IPS-18c (cell line): ENCODE data around the gene GCM1.

ENCODE experiments used
- H3K4me3 ChIP-seq: 2 replicates; pipeline ENCODE4 v1.7.0; 2013; ENCODE audit warnings: low read depth, mild to moderate bottlenecking, low read length, moderate library complexity; ENCODE audit not compliant: insufficient read depth
- H3K9me3 ChIP-seq: one replicate; pipeline ENCODE4 v1.6.1; 2013; ENCODE audit warnings: mild to moderate bottlenecking, low read length, moderate library complexity; ENCODE audit not compliant: control insufficient read depth, insufficient read depth

The GCM1 gene, protein sequence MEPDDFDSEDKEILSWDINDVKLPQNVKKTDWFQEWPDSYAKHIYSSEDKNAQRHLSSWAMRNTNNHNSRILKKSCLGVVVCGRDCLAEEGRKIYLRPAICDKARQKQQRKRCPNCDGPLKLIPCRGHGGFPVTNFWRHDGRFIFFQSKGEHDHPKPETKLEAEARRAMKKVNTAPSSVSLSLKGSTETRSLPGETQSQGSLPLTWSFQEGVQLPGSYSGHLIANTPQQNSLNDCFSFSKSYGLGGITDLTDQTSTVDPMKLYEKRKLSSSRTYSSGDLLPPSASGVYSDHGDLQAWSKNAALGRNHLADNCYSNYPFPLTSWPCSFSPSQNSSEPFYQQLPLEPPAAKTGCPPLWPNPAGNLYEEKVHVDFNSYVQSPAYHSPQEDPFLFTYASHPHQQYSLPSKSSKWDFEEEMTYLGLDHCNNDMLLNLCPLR

DNA sequence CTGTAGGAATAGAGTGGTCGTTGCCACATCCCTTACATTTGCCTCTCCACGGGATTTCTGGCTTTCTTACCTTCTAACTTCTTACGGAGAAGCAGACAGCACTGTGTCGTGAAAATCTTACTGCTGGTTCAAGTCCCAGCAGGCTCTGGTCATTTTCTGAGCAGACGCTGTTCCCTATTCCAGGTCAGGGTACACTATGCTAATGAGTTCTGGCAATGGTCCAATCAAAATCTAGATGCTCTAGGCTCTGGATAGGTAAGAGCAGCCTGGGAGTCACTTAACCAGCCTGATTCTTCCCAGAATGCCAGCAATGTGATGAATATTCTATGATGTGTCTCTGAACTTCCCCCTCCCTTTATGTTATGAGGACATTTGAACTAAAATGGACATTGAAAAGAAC lies at the start of gene GCM1:
GCM1 (minus strand) TSS at position 158 of the 400 bp plus-strand sequence. CDS start 3,209 bp downstream, outside the sequence.
- Histone ChIP-seq H3K4me3 (no peak within 1 kb of the TSS), H3K9me3 (no peaks in the 10 kb centered on the region)

DNA sequence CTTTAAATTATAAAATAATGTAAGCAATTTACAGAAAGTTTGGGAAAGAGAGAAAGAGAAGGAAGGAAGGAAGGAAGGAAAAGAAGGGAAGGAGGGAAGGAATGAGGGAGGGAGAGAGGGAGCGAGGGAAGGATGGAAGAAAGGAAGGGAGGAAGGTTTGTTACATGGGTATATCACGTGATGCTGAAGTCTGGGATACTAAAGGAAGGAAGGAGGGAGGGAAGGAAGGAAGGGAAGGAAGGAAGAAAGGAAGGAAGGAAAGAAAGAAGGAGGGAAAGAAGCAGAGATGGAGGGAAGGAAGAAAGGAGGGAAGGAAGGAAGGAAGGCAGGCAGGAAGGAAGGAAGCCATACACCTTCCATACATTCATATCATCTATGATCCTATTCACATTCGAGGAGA lies 48.9 kb upstream of the GCM1 start:
- Histone ChIP-seq H3K9me3 (no peaks in the 10 kb centered on the region), H3K4me3 (no peak overlapping the region)

GRCh38 chr6:53195048-53195447 lies 46.4 kb upstream of the GCM1 start:
- Histone ChIP-seq H3K9me3 (no peaks in the 10 kb centered on the region), H3K4me3 (no peak overlapping the region)

- Histone ChIP-seq H3K4me3 (no peak overlapping the region), H3K9me3 (no peaks in the 10 kb centered on the region)
These were observed 44.1 kb upstream of the GCM1 start for GRCh38 chr6:53192682-53193188.

GRCh38 chr6:53189554-53189953 lies 40.9 kb upstream of the GCM1 start:
- H3K4me3 ChIP-seq, result no peak overlapping the region
- H3K9me3 ChIP-seq, result no peaks in the 10 kb centered on the region

DNA sequence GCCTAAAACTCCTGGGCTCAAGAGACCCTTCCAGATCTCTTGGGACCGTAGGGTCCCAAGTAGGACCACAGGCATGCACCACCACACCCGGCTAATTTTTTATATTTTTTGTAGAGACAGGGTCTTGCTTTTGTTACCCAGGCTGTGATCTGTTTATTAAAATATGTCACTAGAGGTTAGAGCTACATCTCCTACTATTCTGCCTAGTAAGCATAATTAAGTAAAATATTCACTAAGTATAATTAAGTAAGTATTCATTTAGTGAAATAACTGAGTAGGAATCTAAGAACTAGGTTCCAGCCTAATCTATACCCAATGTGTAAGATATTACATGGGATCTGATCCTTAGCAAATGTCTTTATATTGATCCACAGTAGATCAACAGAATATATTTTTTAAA lies 40.2 kb upstream of the GCM1 start:
- no peak overlapping the region for H3K4me3 ChIP-seq

DNA sequence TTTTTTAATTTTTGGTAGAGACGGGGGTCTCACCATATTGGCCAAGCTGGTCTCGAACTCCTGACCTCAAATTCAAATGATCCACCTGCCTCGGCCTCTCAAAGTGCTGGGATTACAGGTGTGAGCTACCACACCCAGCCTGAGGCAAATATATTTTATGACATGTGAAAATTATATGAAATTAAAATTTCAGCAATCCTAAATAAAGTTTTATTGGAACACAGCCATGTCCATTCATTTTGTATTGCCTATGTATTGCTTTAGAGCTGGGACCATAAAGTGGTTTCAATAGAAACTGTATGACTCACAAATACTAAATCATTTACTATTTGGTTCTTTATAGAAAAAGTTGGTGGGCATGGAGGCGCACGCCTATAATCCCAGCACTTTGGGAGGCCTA lies 32.0 kb upstream of the GCM1 start:
- H3K4me3 ChIP-seq, result no peak overlapping the region
- H3K9me3 ChIP-seq, result no peaks in the 10 kb centered on the region

More for the DNA sequence above, 40.2 kb upstream of the GCM1 start:
- no peaks in the 10 kb centered on the region for H3K9me3 ChIP-seq

- Histone ChIP-seq H3K9me3 (no peaks in the 10 kb centered on the region), H3K4me3 (no peak overlapping the region)
These were observed 31.5 kb upstream of the GCM1 start for GRCh38 chr6:53179961-53180651.

- Histone ChIP-seq H3K9me3 (no peaks in the 10 kb centered on the region), H3K4me3 (no peak overlapping the region)
These were observed 30.3 kb upstream of the GCM1 start for GRCh38 chr6:53178837-53179432.

DNA sequence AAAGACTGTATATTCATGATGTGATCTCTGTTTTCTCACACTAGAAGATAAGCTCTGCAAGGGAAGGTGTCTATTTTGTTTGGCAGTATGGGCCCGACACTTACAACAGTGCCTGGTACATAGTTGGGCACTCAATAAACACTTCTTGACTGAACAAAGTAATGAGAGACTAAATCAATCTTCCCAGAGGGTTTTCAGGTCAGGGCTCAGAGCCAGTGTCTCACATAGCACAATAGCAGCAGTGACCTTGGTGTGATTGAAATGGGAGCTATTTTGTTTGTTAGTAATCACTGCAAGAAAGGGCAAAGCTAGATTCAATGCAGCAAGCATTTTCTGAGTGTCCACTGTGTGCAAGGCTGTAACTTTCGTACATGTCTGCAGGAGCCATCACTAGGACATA lies 26.4 kb upstream of the GCM1 start:
- no peaks in the 10 kb centered on the region for H3K9me3 ChIP-seq
- H3K4me3 ChIP-seq, result no peak overlapping the region

DNA sequence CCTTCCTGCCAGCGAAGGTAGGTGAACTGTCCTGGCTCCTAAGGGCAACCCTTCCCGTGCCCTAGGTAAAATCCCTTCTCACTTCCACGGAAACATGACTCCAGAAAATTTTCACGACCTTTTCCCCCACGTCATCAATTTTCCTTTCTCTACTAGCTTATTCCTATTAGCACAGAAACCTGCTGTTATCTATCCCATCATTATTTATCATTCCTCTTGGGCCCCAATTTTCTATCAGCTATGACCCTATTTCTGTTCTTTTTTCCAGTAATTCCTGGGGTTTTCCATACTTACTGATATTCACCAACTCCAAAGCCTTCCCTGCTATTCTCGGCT lies 23.8 kb upstream of the GCM1 start:
- no peaks in the 10 kb centered on the region for H3K9me3 ChIP-seq
- no peak overlapping the region for H3K4me3 ChIP-seq

- H3K4me3 ChIP-seq, result no peak overlapping the region
- no peaks in the 10 kb centered on the region for H3K9me3 ChIP-seq
These were observed 23.2 kb upstream of the GCM1 start for GRCh38 chr6:53171605-53172467.

- H3K9me3 ChIP-seq, result no peaks in the 10 kb centered on the region
- H3K4me3 ChIP-seq, result no peak overlapping the region
These were observed 20.1 kb upstream of the GCM1 start for GRCh38 chr6:53168516-53169267.

- Histone ChIP-seq H3K4me3 (no peak overlapping the region), H3K9me3 (no peaks in the 10 kb centered on the region)
These were observed 16.7 kb upstream of the GCM1 start for GRCh38 chr6:53165293-53165692.

- Histone ChIP-seq H3K9me3 (no peaks in the 10 kb centered on the region), H3K4me3 (no peak overlapping the region)
These were observed 14.0 kb upstream of the GCM1 start for GRCh38 chr6:53162606-53163005.

- Histone ChIP-seq H3K9me3 (no peaks in the 10 kb centered on the region), H3K4me3 (no peak overlapping the region)
These were observed 12.9 kb upstream of the GCM1 start for GRCh38 chr6:53161481-53162009.
